Stimulated activated memory B cell treated with anti-CD40 and anti-IgM and Interleukin-4, amounts not matched to agents 10 μg/mL and 1 μg/mL and 100 μg/mL, for 72 hours (primary cell): ENCODE measurements around the gene TPBG.
"Not testable (repeated sequence)": the region's sequence is repeated elsewhere in the genome, so short reads cannot be mapped to it uniquely, and the experiment has no call there.

Source experiments
- ATAC-seq: fragments of 150-1000 bp; cut with Tn5 transposase; 2 replicates; pipeline ENCODE4 v1.10.0; 2021
- H3K27ac Mint-ChIP-seq: one replicate; pipeline ENCODE4 v1.8.0; 2022; ENCODE audit warnings: mild to moderate bottlenecking, mixed read lengths
- H3K27me3 Mint-ChIP-seq: one replicate; pipeline ENCODE4 v1.8.0; 2022; ENCODE audit warnings: mixed read lengths
- H3K36me3 Mint-ChIP-seq: one replicate; pipeline ENCODE4 v1.8.0; 2022; ENCODE audit warnings: mixed read lengths
- H3K4me1 Mint-ChIP-seq: one replicate; pipeline ENCODE4 v1.8.0; 2022; ENCODE audit warnings: mixed read lengths
- H3K4me3 Mint-ChIP-seq: one replicate; pipeline ENCODE4 v1.8.0; 2022; ENCODE audit warnings: mild to moderate bottlenecking, moderate library complexity, mixed read lengths
- H3K9me3 Mint-ChIP-seq: one replicate; pipeline ENCODE4 v1.8.0; 2022; ENCODE audit warnings: mixed read lengths

Gene TPBG

GRCh38 chr6:82365016-82365795 lies 1.6 kb downstream of the TPBG start:
- Mint-ChIP-seq H3K4me3 (peak overlapping the region; percentile 64), H3K27ac (no peak overlapping the region), H3K36me3 (no peaks in the 10 kb centered on the region), H3K9me3 (no peaks in the 10 kb centered on the region), H3K27me3 (peaks cover 53% of the 10 kb centered on the region), H3K4me1 (peaks cover 16% of the 10 kb centered on the region)
- ATAC-seq, result no peak

- Mint-ChIP-seq H3K27ac (no peak overlapping the region), H3K4me1 (peaks cover 16% of the 10 kb centered on the region), H3K4me3 (no peak overlapping the region), H3K36me3 (no peaks in the 10 kb centered on the region), H3K27me3 (peaks cover 32% of the 10 kb centered on the region), H3K9me3 (no peaks in the 10 kb centered on the region)
- ATAC-seq, result no peak
These were observed 4.1 kb downstream of the TPBG start for GRCh38 chr6:82367704-82368103.

GRCh38 chr6:82370788-82371187 lies 7.2 kb downstream of the TPBG start:
- H3K9me3 Mint-ChIP-seq, result peaks cover 2% of the 10 kb centered on the region
- H3K36me3 Mint-ChIP-seq, result no peaks in the 10 kb centered on the region
- no peak for ATAC-seq
- H3K4me1 Mint-ChIP-seq, result no peaks in the 10 kb centered on the region
- H3K27me3 Mint-ChIP-seq, result peaks cover 4% of the 10 kb centered on the region
- H3K27ac Mint-ChIP-seq, result no peak overlapping the region
- no peak overlapping the region for H3K4me3 Mint-ChIP-seq

- ATAC-seq, result no peak
- H3K9me3 Mint-ChIP-seq, result peaks cover 3% of the 10 kb centered on the region
These were observed 8.4 kb downstream of the TPBG start for GRCh38 chr6:82371799-82372546.

GRCh38 chr6:82372656-82373055 lies 9.0 kb downstream of the TPBG start:
- H3K4me3 Mint-ChIP-seq, result no peak overlapping the region
- peaks cover 3% of the 10 kb centered on the region for H3K9me3 Mint-ChIP-seq
- H3K27me3 Mint-ChIP-seq, result no peaks in the 10 kb centered on the region
- no peaks in the 10 kb centered on the region for H3K4me1 Mint-ChIP-seq
- no peaks in the 10 kb centered on the region for H3K36me3 Mint-ChIP-seq
- no peak overlapping the region for H3K27ac Mint-ChIP-seq
- no peak for ATAC-seq

More at GRCh38 chr6:82371799-82372546, 8.4 kb downstream of the TPBG start:
- no peaks in the 10 kb centered on the region for H3K36me3 Mint-ChIP-seq
- no peaks in the 10 kb centered on the region for H3K4me1 Mint-ChIP-seq
- H3K27ac Mint-ChIP-seq, result no peak overlapping the region
- no peak overlapping the region for H3K4me3 Mint-ChIP-seq
- H3K27me3 Mint-ChIP-seq, result no peaks in the 10 kb centered on the region

- Mint-ChIP-seq H3K36me3 (no peaks in the 10 kb centered on the region), H3K9me3 (peaks cover 3% of the 10 kb centered on the region), H3K27me3 (no peaks in the 10 kb centered on the region), H3K4me3 (no peak overlapping the region), H3K27ac (no peak overlapping the region), H3K4me1 (no peaks in the 10 kb centered on the region)
- ATAC-seq, result no peak
These were observed 10.9 kb downstream of the TPBG start for GRCh38 chr6:82374516-82374915.

- ATAC-seq, result no peak
- no peaks in the 10 kb centered on the region for H3K4me1 Mint-ChIP-seq
These were observed 13.0 kb downstream of the TPBG start for GRCh38 chr6:82376636-82377035.

GRCh38 chr6:82380566-82381185 lies 17.1 kb downstream of the TPBG start:
- no peak overlapping the region for H3K4me3 Mint-ChIP-seq
- H3K27ac Mint-ChIP-seq, result no peak overlapping the region
- no peaks in the 10 kb centered on the region for H3K4me1 Mint-ChIP-seq
- peaks cover 3% of the 10 kb centered on the region for H3K9me3 Mint-ChIP-seq
- H3K27me3 Mint-ChIP-seq, result no peaks in the 10 kb centered on the region
- no peaks in the 10 kb centered on the region for H3K36me3 Mint-ChIP-seq
- no peak for ATAC-seq

More at GRCh38 chr6:82376636-82377035, 13.0 kb downstream of the TPBG start:
- Mint-ChIP-seq H3K36me3 (no peaks in the 10 kb centered on the region), H3K27me3 (no peaks in the 10 kb centered on the region), H3K27ac (no peak overlapping the region), H3K4me3 (no peak overlapping the region), H3K9me3 (peaks cover 3% of the 10 kb centered on the region)

- H3K4me3 Mint-ChIP-seq, result no peak overlapping the region
- no peaks in the 10 kb centered on the region for H3K4me1 Mint-ChIP-seq
- H3K27ac Mint-ChIP-seq, result no peak overlapping the region
- H3K9me3 Mint-ChIP-seq, result no peaks in the 10 kb centered on the region
- no peaks in the 10 kb centered on the region for H3K36me3 Mint-ChIP-seq
- H3K27me3 Mint-ChIP-seq, result no peaks in the 10 kb centered on the region
- ATAC-seq, result no peak
These were observed 17.7 kb downstream of the TPBG start for GRCh38 chr6:82381278-82381677.

- Mint-ChIP-seq H3K4me1 (no peaks in the 10 kb centered on the region), H3K27ac (no peak overlapping the region), H3K36me3 (no peaks in the 10 kb centered on the region), H3K9me3 (no peaks in the 10 kb centered on the region), H3K4me3 (no peak overlapping the region), H3K27me3 (no peaks in the 10 kb centered on the region)
- no peak for ATAC-seq
These were observed 21.5 kb downstream of the TPBG start for GRCh38 chr6:82385102-82385501.

GRCh38 chr6:82385546-82385945 lies 21.9 kb downstream of the TPBG start:
- H3K4me3 Mint-ChIP-seq, result no peak overlapping the region
- H3K27ac Mint-ChIP-seq, result no peak overlapping the region
- ATAC-seq, result peak; percentile 8
- no peaks in the 10 kb centered on the region for H3K9me3 Mint-ChIP-seq
- H3K36me3 Mint-ChIP-seq, result no peaks in the 10 kb centered on the region
- H3K4me1 Mint-ChIP-seq, result no peaks in the 10 kb centered on the region
- no peaks in the 10 kb centered on the region for H3K27me3 Mint-ChIP-seq

- Mint-ChIP-seq H3K27ac (no peak overlapping the region), H3K27me3 (no peaks in the 10 kb centered on the region), H3K4me1 (no peaks in the 10 kb centered on the region), H3K36me3 (no peaks in the 10 kb centered on the region), H3K9me3 (no peaks in the 10 kb centered on the region), H3K4me3 (no peak overlapping the region)
- peak; percentile 36 for ATAC-seq
These were observed 22.3 kb downstream of the TPBG start for GRCh38 chr6:82385961-82386360.

- not testable (repeated sequence) for ATAC-seq, H3K4me3 Mint-ChIP-seq, H3K4me1 Mint-ChIP-seq, H3K27ac Mint-ChIP-seq, H3K36me3 Mint-ChIP-seq, H3K27me3 Mint-ChIP-seq, H3K9me3 Mint-ChIP-seq
These were observed 31.2 kb downstream of the TPBG start for GRCh38 chr6:82394770-82395169.

- no peaks in the 10 kb centered on the region for H3K36me3 Mint-ChIP-seq
- H3K4me3 Mint-ChIP-seq, result no peak overlapping the region
- no peak overlapping the region for H3K27ac Mint-ChIP-seq
- no peak for ATAC-seq
- no peaks in the 10 kb centered on the region for H3K4me1 Mint-ChIP-seq
- no peaks in the 10 kb centered on the region for H3K9me3 Mint-ChIP-seq
- no peaks in the 10 kb centered on the region for H3K27me3 Mint-ChIP-seq
These were observed 33.5 kb downstream of the TPBG start for GRCh38 chr6:82396964-82397751.
